Measurements from ENCODE around the gene RASGRF1. TPM values are rescaled to one million over a fixed set of nuclear protein-coding genes. Genes with fewer than 3 reads are reported as not detected.

RASGRF1 gene
- total RNA-seq, 1 donor from 2014 or later, result not detected

GRCh38 chr15:79073336-79073735, 17.2 kb downstream of the RASGRF1 start:
- no peak overlapping the region for H3K27ac Mint-ChIP-seq (ENCODE audit: unreplicated experiment)
- H3K27me3 Mint-ChIP-seq (ENCODE audit: unreplicated experiment), result peaks cover 3% of the 10 kb centered on the region
- DNase-seq (ENCODE audit: low spot score), result no peak
- H3K4me1 Mint-ChIP-seq (ENCODE audit: unreplicated experiment), result peaks cover 3% of the 10 kb centered on the region
- no peak for TF ChIP-seq CTCF (IDR thresholded peaks at IDR 0.05; ENCODE audit: unreplicated experiment)
- H3K36me3 Mint-ChIP-seq (ENCODE audit: low read depth, unreplicated experiment), result no peaks in the 10 kb centered on the region
- no peak overlapping the region for H3K4me3 Mint-ChIP-seq (ENCODE audit: unreplicated experiment)
- H3K9me3 Mint-ChIP-seq (ENCODE audit: unreplicated experiment), result no peaks in the 10 kb centered on the region

GRCh38 chr15:79071901-79072300, 18.7 kb downstream of the RASGRF1 start:
- H3K9me3 Mint-ChIP-seq (ENCODE audit: unreplicated experiment), result no peaks in the 10 kb centered on the region
- no peaks in the 10 kb centered on the region for H3K36me3 Mint-ChIP-seq (ENCODE audit: low read depth, unreplicated experiment)
- H3K27ac Mint-ChIP-seq (ENCODE audit: unreplicated experiment), result no peak overlapping the region
- H3K27me3 Mint-ChIP-seq (ENCODE audit: unreplicated experiment), result peaks cover 5% of the 10 kb centered on the region
- H3K4me1 Mint-ChIP-seq (ENCODE audit: unreplicated experiment), result no peaks in the 10 kb centered on the region
- no peak for TF ChIP-seq CTCF (IDR thresholded peaks at IDR 0.05; ENCODE audit: unreplicated experiment)
- no peak for DNase-seq (ENCODE audit: low spot score)
- no peak overlapping the region for H3K4me3 Mint-ChIP-seq (ENCODE audit: unreplicated experiment)

GRCh38 chr15:79068790-79069189, 21.8 kb downstream of the RASGRF1 start:
- Mint-ChIP-seq H3K27me3 (ENCODE audit: unreplicated experiment) (peaks cover 6% of the 10 kb centered on the region), H3K9me3 (ENCODE audit: unreplicated experiment) (no peaks in the 10 kb centered on the region), H3K27ac (ENCODE audit: unreplicated experiment) (no peak overlapping the region), H3K4me1 (ENCODE audit: unreplicated experiment) (no peaks in the 10 kb centered on the region), H3K36me3 (ENCODE audit: low read depth, unreplicated experiment) (no peaks in the 10 kb centered on the region), H3K4me3 (ENCODE audit: unreplicated experiment) (no peak overlapping the region)
- DNase-seq (ENCODE audit: low spot score), result no peak
- no peak for TF ChIP-seq CTCF (IDR thresholded peaks at IDR 0.05; ENCODE audit: unreplicated experiment)

- Mint-ChIP-seq H3K27me3 (ENCODE audit: unreplicated experiment) (peaks cover 6% of the 10 kb centered on the region), H3K36me3 (ENCODE audit: low read depth, unreplicated experiment) (no peaks in the 10 kb centered on the region), H3K4me1 (ENCODE audit: unreplicated experiment) (no peaks in the 10 kb centered on the region), H3K27ac (ENCODE audit: unreplicated experiment) (no peak overlapping the region), H3K9me3 (ENCODE audit: unreplicated experiment) (no peaks in the 10 kb centered on the region), H3K4me3 (ENCODE audit: unreplicated experiment) (no peak overlapping the region)
- no peak for TF ChIP-seq CTCF (IDR thresholded peaks at IDR 0.05; ENCODE audit: unreplicated experiment)
- no peak for DNase-seq (ENCODE audit: low spot score)
Measured at GRCh38 chr15:79067969-79068368, 22.6 kb downstream of the RASGRF1 start.

- peaks cover 6% of the 10 kb centered on the region for H3K27me3 Mint-ChIP-seq (ENCODE audit: unreplicated experiment)
- no peaks in the 10 kb centered on the region for H3K9me3 Mint-ChIP-seq (ENCODE audit: unreplicated experiment)
- H3K36me3 Mint-ChIP-seq (ENCODE audit: low read depth, unreplicated experiment), result no peaks in the 10 kb centered on the region
- no peaks in the 10 kb centered on the region for H3K4me1 Mint-ChIP-seq (ENCODE audit: unreplicated experiment)
- DNase-seq (ENCODE audit: low spot score), result no peak
- no peak overlapping the region for H3K27ac Mint-ChIP-seq (ENCODE audit: unreplicated experiment)
- H3K4me3 Mint-ChIP-seq (ENCODE audit: unreplicated experiment), result no peak overlapping the region
- no peak for TF ChIP-seq CTCF (IDR thresholded peaks at IDR 0.05; ENCODE audit: unreplicated experiment)
Measured at GRCh38 chr15:79067072-79067833, 23.3 kb downstream of the RASGRF1 start.
